ENCODE measurements around the gene BCL2L13. TPM values are rescaled to one million over a fixed set of nuclear protein-coding genes. Genes with fewer than 3 reads are reported as not detected.

BCL2L13 gene, protein sequence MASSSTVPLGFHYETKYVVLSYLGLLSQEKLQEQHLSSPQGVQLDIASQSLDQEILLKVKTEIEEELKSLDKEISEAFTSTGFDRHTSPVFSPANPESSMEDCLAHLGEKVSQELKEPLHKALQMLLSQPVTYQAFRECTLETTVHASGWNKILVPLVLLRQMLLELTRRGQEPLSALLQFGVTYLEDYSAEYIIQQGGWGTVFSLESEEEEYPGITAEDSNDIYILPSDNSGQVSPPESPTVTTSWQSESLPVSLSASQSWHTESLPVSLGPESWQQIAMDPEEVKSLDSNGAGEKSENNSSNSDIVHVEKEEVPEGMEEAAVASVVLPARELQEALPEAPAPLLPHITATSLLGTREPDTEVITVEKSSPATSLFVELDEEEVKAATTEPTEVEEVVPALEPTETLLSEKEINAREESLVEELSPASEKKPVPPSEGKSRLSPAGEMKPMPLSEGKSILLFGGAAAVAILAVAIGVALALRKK
- total RNA-seq: 10 to 100 TPM; 56.6 to 71.3 (median 68.9) TPM

DNA sequence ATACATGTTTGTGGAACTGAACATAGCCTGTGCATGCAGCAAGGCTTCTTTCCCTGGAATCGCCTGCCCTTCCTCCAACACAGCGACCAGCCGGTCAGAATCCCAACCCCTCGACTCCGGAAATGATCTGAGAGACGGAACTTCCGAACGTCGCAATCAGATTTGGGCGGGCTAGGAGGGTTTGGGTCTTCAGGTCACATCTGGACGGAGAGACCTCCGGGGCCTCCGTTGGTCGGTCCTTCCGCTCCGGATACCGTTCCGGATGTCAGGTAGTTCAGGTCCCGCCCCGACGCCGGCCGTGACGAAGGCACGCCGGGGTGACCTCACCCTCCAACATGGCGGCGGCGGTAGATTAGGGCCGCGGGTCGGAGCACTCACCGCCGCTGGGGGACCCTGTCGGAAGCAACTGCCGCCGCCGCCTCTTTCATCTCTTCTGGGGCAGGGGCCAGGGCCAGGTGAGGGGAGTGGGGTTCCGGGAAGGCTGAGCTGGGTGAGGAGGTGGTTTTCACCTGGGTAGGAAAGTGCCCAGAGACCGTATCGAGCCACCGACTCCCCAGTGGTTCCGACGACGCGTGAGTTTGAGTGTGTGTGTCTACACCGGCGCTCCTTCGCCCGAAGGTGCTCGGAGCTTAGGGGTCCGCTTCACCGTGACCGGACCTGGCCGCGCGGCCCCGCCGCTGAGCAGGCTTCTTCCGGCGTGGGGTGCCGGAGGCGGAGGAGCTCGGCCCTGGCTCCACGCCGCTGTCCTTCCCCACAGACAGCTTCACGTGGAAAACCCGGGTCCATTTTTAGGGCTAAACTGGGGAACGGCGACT lies at the start of gene BCL2L13:
Gene BCL2L13, plus strand, starts transcription at position 326 of the 815 bp plus-strand sequence. CDS start 16,955 bp downstream, outside the sequence.
- DNase-seq (ENCODE audit: low spot score in 2 of 2): peak; percentile 95 to 96
- H3K36me3 ChIP-seq: no peaks in the 10 kb centered on the region
- WGBS: 0% methylated on average over 33 of the region's 70 CpGs
- peak within 1 kb of the TSS; percentile 99 for H3K27ac ChIP-seq
- no peaks in the 10 kb centered on the region for H3K27me3 ChIP-seq
- TF ChIP-seq, protein P1, sequence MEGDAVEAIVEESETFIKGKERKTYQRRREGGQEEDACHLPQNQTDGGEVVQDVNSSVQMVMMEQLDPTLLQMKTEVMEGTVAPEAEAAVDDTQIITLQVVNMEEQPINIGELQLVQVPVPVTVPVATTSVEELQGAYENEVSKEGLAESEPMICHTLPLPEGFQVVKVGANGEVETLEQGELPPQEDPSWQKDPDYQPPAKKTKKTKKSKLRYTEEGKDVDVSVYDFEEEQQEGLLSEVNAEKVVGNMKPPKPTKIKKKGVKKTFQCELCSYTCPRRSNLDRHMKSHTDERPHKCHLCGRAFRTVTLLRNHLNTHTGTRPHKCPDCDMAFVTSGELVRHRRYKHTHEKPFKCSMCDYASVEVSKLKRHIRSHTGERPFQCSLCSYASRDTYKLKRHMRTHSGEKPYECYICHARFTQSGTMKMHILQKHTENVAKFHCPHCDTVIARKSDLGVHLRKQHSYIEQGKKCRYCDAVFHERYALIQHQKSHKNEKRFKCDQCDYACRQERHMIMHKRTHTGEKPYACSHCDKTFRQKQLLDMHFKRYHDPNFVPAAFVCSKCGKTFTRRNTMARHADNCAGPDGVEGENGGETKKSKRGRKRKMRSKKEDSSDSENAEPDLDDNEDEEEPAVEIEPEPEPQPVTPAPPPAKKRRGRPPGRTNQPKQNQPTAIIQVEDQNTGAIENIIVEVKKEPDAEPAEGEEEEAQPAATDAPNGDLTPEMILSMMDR (IDR thresholded peaks at IDR 0.05): no peak
- TF ChIP-seq POLR2AphosphoS5 (IDR thresholded peaks at IDR 0.05) (peak; percentile 90 to 95 (median 93)), POLR2A (IDR thresholded peaks at IDR 0.05) (peak; percentile 89 to 99)
- no peaks in the 10 kb centered on the region for H3K9me3 ChIP-seq
- H3K4me3 ChIP-seq: peak within 1 kb of the TSS; percentile 81
- peaks cover 32% of the 10 kb centered on the region for H3K4me1 ChIP-seq

DNA sequence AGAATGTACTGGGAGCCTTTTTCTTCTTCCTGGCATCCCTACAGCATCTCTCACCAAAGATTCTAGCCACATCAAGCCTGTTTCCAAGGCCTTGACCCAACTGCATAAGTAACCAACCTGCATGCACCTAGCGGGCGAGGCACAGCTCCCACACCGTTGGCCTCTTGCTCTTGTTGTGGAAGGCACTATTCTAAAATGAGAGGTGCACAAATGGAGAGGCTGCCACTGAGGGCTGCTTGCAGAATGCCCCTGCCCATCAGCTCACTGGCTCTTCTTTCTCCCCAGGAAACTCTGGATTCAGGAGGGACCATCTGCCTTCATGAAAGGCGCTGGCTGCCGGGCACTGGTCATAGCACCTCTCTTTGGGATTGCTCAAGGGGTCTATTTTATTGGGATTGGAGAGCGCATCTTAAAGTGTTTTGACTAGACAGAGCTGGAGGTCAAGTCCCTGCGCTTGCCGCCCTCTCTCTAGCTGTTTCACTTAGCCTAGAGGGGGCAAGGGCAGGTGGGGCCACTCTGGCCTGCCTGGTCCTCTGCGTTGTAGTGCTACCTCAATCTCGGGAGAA lies 48.7 kb upstream of the BCL2L13 start:
- no peaks in the 10 kb centered on the region for H3K9me3 ChIP-seq
- no peaks in the 10 kb centered on the region for H3K27me3 ChIP-seq
- WGBS: 91% methylated on average over 10 of the region's 10 CpGs
- H3K4me3 ChIP-seq: no peak overlapping the region
- DNase-seq (ENCODE audit: low spot score in 2 of 2): no peak
- TF ChIP-seq, protein P1 (IDR thresholded peaks at IDR 0.05): no peak
- no peak for TF ChIP-seq EP300 (IDR thresholded peaks at IDR 0.05)
- no peak overlapping the region for H3K27ac ChIP-seq
- no peaks in the 10 kb centered on the region for H3K4me1 ChIP-seq
- peaks cover 51% of the 10 kb centered on the region for H3K36me3 ChIP-seq

DNA sequence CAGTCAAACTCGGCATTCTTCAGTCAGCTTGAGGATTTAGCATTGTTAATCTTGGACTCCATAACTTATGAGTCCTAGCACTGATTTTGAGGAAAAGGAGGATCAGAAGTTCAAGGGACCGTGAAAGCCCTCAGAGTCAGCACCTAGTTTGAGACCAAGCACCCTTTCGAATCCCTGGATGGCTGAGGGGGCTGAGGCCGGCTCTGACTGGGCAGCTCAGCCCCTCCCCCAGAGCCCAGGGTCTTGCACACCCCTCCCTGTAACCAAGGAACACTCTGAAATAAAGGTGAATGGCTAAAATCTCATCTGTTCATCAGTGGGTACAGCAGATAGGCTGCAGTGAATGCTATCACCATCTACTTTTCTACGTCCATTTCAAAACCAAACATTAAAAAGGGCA lies 48.0 kb upstream of the BCL2L13 start:
- peaks cover 58% of the 10 kb centered on the region for H3K36me3 ChIP-seq
- TF ChIP-seq, protein P1 (IDR thresholded peaks at IDR 0.05): no peak
- TF ChIP-seq POLR2AphosphoS5 (IDR thresholded peaks at IDR 0.05) (no peak), POLR2A (IDR thresholded peaks at IDR 0.05) (no peak), EP300 (IDR thresholded peaks at IDR 0.05) (no peak)
- no peak for DNase-seq (ENCODE audit: low spot score in 2 of 2)
- no peaks in the 10 kb centered on the region for H3K9me3 ChIP-seq
- no peak overlapping the region for H3K27ac ChIP-seq
- H3K27me3 ChIP-seq: no peaks in the 10 kb centered on the region
- WGBS: 91% methylated on average over 5 of the region's 5 CpGs
- H3K4me3 ChIP-seq: no peak overlapping the region
- no peaks in the 10 kb centered on the region for H3K4me1 ChIP-seq

DNA sequence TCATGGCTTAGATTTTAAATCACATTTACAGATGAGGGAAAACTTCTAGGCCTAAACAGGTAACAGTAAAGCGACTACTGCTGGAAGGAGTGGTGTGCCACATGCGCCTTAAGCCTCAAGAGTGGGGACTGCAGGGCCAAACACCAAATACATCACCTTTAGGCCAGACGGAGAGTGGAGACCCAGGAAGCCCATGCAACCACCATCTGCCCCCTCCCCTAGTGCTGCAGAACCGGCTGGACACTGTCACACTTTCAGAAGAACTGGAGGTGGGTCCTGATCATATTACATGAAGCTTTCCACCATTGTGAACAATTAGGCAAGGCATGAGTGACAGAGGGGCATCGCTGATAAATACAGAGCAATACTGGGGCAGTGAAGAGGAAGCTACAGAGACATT lies 46.4 kb upstream of the BCL2L13 start:
- no peak for DNase-seq (ENCODE audit: low spot score in 2 of 2)
- no peak for TF ChIP-seq EP300 (IDR thresholded peaks at IDR 0.05)
- TF ChIP-seq POLR2AphosphoS5 (IDR thresholded peaks at IDR 0.05): no peak
- TF ChIP-seq, protein P1 (IDR thresholded peaks at IDR 0.05): no peak
- no peak for TF ChIP-seq POLR2A (IDR thresholded peaks at IDR 0.05)
- Histone ChIP-seq H3K4me1 (no peaks in the 10 kb centered on the region), H3K9me3 (no peaks in the 10 kb centered on the region), H3K36me3 (peaks cover 74% of the 10 kb centered on the region), H3K4me3 (no peak overlapping the region), H3K27ac (no peak overlapping the region), H3K27me3 (no peaks in the 10 kb centered on the region)
- 88% methylated on average over 5 of the region's 5 CpGs for WGBS
